UCSD-AML1 (cell line): ENCODE results near the gene ANKFY1.
"Not testable (repeated sequence)": the region's sequence is repeated elsewhere in the genome, so short reads cannot be mapped to it uniquely, and the experiment has no call there.

Experiments
- DNase-seq: peaks from one replicate; lab custom pipeline; 2025; ENCODE audit not compliant: unreplicated experiment; lab: John Stamatoyannopoulos, UW

Gene ANKFY1

GRCh38 chr17:4262703-4263102, 1.1 kb downstream of the ANKFY1 start:
- no peak for DNase-seq

DNA sequence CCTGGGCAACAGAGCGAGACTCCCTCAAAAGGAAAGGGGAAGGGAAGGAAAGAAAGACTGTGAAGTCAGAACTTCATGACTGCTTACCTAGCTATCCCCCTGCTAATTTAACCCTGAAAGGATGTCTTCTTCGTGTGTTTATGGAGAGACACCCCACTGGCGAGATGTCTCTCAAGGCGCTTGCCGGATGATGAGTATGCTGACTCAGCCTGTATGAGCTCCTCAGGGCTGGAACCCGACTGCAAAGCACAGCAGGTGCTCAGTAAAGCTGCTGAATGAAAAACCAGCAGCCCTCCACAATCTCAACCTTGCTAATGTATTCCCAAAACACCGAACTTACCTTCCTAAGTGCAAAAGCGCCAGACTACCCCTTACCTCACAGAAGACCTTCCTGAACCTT, 2.3 kb downstream of the ANKFY1 start:
- no peak for DNase-seq

- DNase-seq, result no peak
Observed at GRCh38 chr17:4258867-4259266, 4.9 kb downstream of the ANKFY1 start.

DNA sequence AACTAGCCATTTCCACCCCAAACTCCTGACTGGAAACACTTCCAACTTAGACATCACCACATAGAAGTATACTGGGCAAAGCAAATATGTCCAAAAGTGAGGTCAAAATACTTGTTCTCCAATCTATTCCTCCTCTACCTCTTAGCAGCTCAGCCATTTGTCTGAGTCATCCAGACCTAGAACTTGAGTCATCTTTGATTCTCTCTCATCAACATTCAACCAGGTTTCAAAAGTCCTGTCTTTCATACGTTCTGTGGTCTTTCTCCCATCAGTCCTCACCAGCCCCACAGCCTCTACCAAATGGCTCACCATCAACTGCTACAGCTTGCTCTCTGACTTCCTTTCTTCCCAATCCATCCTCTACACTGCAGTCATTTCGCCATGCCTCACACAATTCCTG, 6.8 kb downstream of the ANKFY1 start:
- no peak for DNase-seq

DNA sequence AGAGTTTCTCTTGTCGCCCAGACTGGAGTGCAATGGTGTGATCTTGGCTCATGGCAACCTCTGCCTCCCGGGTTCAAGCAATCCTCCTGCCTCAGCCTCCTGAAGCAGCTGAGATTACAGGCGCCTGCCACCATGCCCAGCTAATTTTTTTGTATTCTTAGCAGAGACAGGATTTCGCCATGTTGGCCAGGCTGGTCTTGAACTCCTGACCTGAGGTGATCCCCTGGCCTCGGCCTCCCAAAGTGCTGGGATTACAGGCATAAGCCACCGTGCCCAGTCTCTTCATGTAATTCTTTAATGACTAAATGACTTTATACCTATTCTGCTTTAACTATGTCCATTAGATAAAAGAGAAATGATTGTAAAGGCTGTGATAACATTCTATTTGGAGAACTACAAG, 8.5 kb downstream of the ANKFY1 start:
- DNase-seq, result not testable (repeated sequence)

- no peak for DNase-seq
Observed at GRCh38 chr17:4250887-4251286, 12.9 kb downstream of the ANKFY1 start.

GRCh38 chr17:4249452-4250029, 14.2 kb downstream of the ANKFY1 start:
- no peak for DNase-seq

DNA sequence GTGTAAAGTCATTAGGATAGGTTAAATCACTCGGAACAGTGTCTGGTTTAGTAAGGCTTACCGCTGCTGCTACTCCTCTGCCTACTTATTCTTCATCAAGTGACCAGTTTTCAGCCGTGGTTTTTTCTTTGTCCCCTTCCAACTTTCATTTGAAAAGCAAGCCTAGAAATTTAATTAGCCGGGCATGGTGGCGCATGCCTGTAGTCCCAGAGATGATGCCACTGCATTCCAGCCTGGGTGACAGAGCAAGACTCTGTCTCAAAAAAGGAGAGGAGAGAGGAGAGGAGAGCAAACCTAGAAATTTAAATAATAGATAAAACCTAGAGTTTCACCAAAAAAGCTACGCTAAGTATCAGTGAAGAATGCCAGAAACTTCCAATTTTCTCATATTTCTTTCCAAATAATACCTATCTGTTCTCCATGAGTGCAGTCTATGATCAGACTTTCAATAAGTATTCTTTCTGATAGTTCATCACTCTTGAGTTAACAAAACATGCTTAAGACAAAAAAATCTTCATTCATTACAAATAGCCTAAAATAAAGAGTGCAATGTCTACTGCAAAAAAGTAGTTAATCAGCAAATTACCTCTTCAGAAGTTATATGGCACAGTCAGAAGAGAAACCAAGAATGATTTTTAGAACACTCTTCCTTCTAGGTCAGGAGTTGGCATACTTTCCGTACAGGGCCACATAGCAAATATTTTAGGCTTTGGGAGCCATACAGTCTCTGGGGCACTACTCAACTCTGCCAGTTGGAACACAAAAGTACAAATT, 15.1 kb downstream of the ANKFY1 start:
- DNase-seq, result no peak

DNA sequence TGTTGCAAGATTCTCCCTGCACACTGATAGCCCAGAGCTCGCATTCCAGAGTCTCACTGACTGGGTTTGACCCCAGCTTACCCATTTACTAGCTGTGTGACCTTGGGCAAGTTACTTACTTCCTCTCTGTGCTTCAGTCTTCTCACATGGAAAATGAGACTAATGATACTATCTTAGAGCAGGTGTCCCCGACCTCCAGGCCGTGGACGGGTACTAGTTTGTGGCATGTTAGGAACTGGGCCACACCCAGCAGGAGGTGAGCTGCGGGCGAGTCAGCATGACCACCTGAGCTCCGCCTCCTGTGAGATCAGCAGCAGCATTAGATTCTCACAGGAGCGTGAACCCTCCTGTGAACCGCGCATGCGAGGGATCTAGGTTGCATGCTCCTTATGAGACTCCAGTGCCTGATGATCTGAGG, 15.8 kb downstream of the ANKFY1 start:
- no peak for DNase-seq

DNA sequence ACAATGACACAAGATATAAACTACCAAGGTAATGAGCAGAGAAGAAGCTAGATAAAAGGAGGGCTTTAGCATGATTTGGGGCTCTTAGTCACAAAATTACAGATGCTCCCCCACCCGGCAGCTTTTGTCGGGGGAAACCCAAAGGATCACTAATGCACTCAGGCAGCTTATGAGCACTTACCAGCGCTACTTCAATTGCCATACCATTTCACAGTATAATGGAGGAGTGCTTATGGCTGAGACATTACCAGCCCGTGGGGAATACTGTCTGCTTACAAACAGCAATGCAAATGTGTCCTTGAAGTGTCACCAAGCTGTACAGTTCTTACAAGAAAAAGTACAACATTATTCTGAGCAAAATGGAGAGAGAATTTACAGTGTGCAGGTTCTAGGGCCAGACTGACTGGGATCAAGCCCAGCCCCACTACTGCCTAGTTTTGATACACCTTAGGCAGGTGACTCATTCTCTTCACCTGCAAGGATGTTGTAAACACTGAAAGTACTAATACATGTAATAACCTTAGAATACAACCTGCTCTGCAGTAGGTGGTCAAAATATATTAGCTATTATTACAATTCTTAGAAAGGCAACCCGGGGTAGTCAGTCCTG, 16.3 kb downstream of the ANKFY1 start:
- DNase-seq, result no peak

GRCh38 chr17:4246674-4247073, 17.1 kb downstream of the ANKFY1 start:
- DNase-seq, result no peak

DNA sequence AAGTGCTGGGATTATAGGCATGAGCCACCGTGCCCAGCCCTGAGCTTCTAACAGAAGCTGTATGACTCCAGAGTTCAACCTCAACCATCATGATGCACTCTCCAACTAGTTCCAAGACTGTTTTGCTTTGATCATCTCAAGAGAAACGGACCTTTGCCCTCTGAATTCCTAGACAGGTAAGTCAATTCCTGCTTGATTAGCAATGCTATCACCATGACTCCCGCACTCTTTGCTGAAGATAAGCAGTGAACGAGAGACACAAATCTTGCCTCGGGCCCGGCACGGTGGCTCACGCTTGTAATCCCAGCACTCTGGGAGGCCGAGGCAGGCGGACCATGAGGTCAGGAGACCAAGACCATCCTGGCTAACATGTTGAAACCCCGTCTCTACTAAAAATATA, 22.2 kb downstream of the ANKFY1 start:
- DNase-seq, result no peak

GRCh38 chr17:4236456-4236855, 27.3 kb downstream of the ANKFY1 start:
- DNase-seq, result no peak

DNA sequence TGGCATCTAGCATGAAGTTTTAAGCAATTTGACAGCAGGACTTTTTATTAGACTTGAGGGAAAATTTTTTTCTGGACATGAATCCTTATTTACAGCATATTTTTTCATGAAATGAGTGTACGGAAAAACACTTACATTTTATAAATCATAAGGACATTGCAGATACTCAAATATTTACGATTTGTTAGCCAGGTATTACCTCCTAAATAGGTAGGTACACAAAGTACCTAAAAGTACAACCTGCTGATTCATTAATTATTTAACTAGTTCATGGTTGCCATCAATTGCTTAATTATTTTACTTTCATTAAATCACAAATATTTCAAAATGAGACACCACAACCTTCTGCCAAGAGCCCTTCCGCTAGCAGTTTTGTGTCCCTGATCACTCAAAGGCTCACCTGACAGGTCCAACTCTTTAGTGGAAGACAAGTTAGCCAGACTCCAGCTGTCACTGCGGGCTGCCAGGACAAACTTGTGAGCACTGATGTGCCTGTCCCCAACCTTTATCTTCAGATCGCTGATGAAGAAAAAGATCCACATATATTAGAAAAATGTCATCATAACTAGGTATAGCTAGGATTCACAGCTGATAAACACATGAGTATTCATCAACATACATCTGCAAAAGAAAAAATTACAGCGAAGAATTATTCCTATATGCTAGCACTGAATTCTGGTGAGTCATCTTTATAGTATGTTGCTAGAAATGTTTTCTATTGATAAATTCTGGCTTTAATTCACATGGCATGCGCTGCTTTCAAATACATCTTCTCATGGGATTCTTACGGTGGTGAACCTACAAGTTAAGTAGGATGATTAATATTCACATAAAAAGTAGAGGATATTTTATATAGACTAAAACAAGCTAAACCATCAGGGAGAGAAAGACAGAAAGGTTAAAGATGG, 28.2 kb downstream of the ANKFY1 start:
- no peak for DNase-seq

GRCh38 chr17:4234401-4234800, 29.4 kb downstream of the ANKFY1 start:
- DNase-seq, result no peak

- no peak for DNase-seq
Observed at GRCh38 chr17:4233668-4234258, 30.0 kb downstream of the ANKFY1 start.

DNA sequence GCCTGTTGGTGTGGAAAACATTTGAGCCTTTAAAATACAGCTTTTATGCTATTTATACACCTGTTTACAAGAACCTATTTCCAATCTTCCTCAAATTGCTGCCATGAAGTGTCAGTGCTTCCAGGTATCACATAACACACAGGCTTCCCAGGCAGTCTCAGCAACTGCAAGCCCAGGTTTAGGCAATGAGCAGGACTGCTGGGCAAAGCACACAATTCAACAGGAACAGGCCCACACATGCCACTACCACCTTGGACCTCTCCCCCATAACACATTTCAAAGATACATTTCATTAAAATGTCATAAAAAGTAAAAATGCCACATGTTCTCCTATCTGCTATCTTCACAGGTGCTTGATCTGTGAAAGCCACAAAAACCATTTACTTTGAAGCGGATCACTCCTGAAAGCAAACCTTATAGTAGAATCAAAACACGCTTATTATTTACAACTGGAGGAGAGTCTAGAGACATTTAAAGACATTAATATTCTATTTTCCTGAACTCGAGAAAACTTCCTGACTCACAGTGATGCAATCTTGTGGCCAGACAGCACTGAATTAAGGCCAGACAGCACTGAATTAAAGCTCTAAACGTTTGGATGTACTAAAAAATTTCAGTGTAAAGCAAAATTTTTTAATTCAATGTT, 31.5 kb downstream of the ANKFY1 start:
- DNase-seq, result no peak

DNA sequence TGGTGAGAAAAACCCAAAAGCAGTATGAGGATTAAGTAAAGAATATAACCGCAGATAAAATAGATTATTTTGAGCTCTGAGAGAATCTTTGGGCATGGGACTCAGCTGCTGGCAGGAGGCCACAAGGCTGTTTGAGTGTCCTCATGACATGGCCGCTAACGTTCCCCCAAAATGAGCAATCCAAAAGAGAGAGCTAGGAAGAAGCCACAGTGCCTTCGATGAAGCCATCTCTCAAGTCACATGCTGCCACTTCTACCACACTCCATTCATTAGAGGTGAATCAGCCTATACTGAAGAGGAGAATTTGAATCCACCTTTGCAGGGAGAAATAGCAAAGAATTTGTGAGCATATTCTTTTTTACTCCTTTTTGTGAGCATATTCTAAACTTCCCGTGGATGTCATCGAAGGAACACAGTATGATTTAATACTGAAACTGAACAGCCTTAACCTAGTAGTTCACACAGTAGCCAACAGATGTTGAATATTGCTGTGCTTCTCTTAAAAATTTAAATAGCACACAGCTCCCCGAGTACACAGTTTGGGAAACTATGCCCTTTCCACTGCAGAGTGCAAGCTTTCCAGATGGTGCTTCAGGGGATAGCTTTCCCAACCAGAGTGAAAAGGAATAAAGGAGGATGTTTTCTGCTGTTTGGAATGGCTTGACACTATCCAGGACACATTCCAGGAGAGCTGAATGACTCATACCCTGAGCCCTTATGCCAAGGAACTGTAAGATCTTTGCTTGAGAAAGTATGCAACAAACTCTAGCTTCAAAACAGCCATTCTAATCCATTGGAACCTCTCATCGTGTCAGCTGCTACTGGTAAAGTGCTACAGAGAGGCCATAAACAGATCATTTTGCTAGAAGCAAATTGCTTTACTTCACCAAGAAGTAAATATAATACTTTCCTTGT, 33.9 kb downstream of the ANKFY1 start:
- DNase-seq, result no peak

- DNase-seq, result no peak
Observed at GRCh38 chr17:4221899-4222659, 41.7 kb downstream of the ANKFY1 start.
